Pancreas (tissue), 10 donors: ENCODE measurements around the gene BFSP2. TPM values are rescaled to one million over a fixed set of nuclear protein-coding genes. Genes with fewer than 3 reads are reported as not detected.

Source experiments
- ATAC-seq, 4 donors: fragments of 200-7000 bp; cut with Tn5 transposase; one replicate each; pipeline versions ENCODE4 v1.8.0 to v1.9.1; 2020; ENCODE audit warnings: mild to moderate bottlenecking in 4 of 4, moderate library complexity in 4 of 4
- DNase-seq, 6 donors: peaks; one replicate each; pipeline ENCODE4 v3.0.0-alpha.2; 2020
- FAIRE-seq: peaks from 2 replicates; lab custom pipeline; 2012; peaks lifted over from hg19 to GRCh38; lab: Jason Lieb, UNC
- H3K27ac ChIP-seq, 4 donors: fragments of 200-600 bp; sonication (generic); 1 replicate in 3 of 4; 2 replicates in 1 of 4; pipeline versions ENCODE4 v1.5.0 to v1.8.0; 2020
- H3K27me3 ChIP-seq, 4 donors: fragments of 200-600 bp; one replicate each; pipeline ENCODE4 v1.8.0; 2021
- H3K36me3 ChIP-seq, 3 donors: fragments of 200-600 bp; sonication (generic) in 1 of 3; one replicate each; pipeline versions ENCODE4 v1.5.0 to v1.8.0; 2020 to 2021
- H3K4me1 ChIP-seq, 3 donors: fragments of 200-600 bp; one replicate each; pipeline ENCODE4 v1.8.0; 2021
- H3K4me3 ChIP-seq, 4 donors: fragments of 200-600 bp; sonication (generic) in 2 of 4; one replicate each; pipeline versions ENCODE4 v1.5.0 to v1.8.0; 2020 to 2021
- H3K9me3 ChIP-seq, 4 donors: fragments of 200-600 bp; one replicate each; pipeline ENCODE4 v1.8.0; 2021
- WGBS, 2 donors: extraction: QIAGEN DNeasy Blood & Tissue Kit; methylation state at CpG; one replicate each; pipeline ENCODE4 v1.1.7; 2013; 5-methylcytosine and 5-hydroxymethylcytosine counted together
- intact Hi-C, 3 donors: fragments of 100-400 bp; cut with DNase I; formaldehyde crosslinking; loops; one replicate each; pipeline versions ENCODE4 v1.11.1 to v1.14.2; 2022
- polyA plus RNA-seq, 2 donors: library from polyadenylated mRNA; stranded (reverse); fragments of 200-250 nt; gene quantifications; one replicate each; pipeline ENCODE4 v1.2.3, GENCODE V29; 2013
- total RNA-seq, 6 donors: library from RNA; stranded (reverse); fragmentation: NEBNext Ultra II Directional in 4 of 6; extraction: Animal tissue kit (Norgen Biotek cat#: 25700) in 4 of 6; gene quantifications; one replicate each; pipeline versions ENCODE4 v1.2.1 to v1.2.4, GENCODE V29; 2021 to 2023
- TF ChIP-seq, protein P1 (sequence below), 4 donors: fragments of 200-600 bp; sonication (generic) in 3 of 4; IDR thresholded peaks; one replicate each; pipeline versions ENCODE4 v1.5.0 to v1.8.0; 2021; ENCODE audit warnings: antibody characterized with exemption in 4 of 4
- donor health status: healthy with polysubstance abuse.
- donor health status: DM: no; HTN: no; CAD: no; lungs with moderate emphysema.
- donor health status: DM: no; HTN: no; CAD: no.
- donor health status: control.
- donor health status: control.
- donor health status: Bipolar disorder and iron deficiency.
- donor health status: DM: yes; HTN: yes; CAD: no.
- donor health status: DM: no; HTN: no; CAD: no.
- donor health status: DM: no; HTN: no; CAD: no.
- donor health status: DM: yes; HTN: yes; CAD: no.

The BFSP2 gene
- total and polyA plus RNA-seq, 8 donors: not detected

GRCh38 chr3:133419151-133419909 is 19.5 kb downstream of the BFSP2 start:
- H3K9me3 ChIP-seq: no peaks in the 10 kb centered on the region
- H3K27ac ChIP-seq: no peak overlapping the region
- intact Hi-C loops: loop anchor here in 1 of 3 donors (10.0 kb wide), 1 partner anchor 375 kb away; no protein-coding TSS in a partner anchor
- H3K4me3 ChIP-seq: no peak overlapping the region
- FAIRE-seq (no peak), DNase-seq (no peak), ATAC-seq (no peak)
- no peaks in the 10 kb centered on the region for H3K4me1 ChIP-seq
- WGBS, 2 donors: 81 to 84% methylated on average over 15 of the region's 15 CpGs
- no peaks in the 10 kb centered on the region for H3K36me3 ChIP-seq
- no peaks in the 10 kb centered on the region for H3K27me3 ChIP-seq
- TF ChIP-seq, protein P1, sequence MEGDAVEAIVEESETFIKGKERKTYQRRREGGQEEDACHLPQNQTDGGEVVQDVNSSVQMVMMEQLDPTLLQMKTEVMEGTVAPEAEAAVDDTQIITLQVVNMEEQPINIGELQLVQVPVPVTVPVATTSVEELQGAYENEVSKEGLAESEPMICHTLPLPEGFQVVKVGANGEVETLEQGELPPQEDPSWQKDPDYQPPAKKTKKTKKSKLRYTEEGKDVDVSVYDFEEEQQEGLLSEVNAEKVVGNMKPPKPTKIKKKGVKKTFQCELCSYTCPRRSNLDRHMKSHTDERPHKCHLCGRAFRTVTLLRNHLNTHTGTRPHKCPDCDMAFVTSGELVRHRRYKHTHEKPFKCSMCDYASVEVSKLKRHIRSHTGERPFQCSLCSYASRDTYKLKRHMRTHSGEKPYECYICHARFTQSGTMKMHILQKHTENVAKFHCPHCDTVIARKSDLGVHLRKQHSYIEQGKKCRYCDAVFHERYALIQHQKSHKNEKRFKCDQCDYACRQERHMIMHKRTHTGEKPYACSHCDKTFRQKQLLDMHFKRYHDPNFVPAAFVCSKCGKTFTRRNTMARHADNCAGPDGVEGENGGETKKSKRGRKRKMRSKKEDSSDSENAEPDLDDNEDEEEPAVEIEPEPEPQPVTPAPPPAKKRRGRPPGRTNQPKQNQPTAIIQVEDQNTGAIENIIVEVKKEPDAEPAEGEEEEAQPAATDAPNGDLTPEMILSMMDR (IDR thresholded peaks at IDR 0.05): no peak

GRCh38 chr3:133424937-133425869 is 25.3 kb downstream of the BFSP2 start:
- no peaks in the 10 kb centered on the region for H3K9me3 ChIP-seq
- intact Hi-C loops: loop anchor here in 1 of 3 donors (10.0 kb wide), 1 partner anchor 690 kb away; no protein-coding TSS in a partner anchor
- TF ChIP-seq, protein P1 (IDR thresholded peaks at IDR 0.05): no peak
- no peak overlapping the region for H3K27ac ChIP-seq
- ATAC-seq (no peak), DNase-seq (no peak), FAIRE-seq (no peak)
- H3K27me3 ChIP-seq: no peaks in the 10 kb centered on the region
- no peaks in the 10 kb centered on the region for H3K36me3 ChIP-seq
- no peaks in the 10 kb centered on the region for H3K4me1 ChIP-seq
- no peak overlapping the region for H3K4me3 ChIP-seq
- 74 to 81% methylated on average over 9 of the region's 9 CpGs for WGBS, 2 donors

DNA sequence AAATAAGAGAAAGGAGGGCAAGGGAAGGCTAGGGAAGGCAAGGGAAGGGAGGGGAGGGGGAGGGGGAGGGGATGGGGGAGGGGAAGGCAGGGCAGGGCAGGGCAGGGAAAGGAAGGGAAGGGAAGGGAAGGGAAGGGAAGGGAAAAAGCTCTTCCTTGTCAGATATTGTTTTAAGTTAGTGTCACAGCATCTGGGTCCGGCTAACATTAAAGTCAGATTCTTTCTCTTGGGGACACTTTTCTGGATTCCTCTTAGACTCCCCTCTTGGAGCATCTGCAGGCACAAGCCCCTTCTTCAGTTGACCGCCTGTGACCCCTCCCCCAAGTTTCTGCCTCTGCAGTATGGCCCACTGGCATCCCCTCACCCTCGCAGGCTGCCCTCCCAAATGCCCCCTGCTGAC is 26.0 kb downstream of the BFSP2 start:
- no peaks in the 10 kb centered on the region for H3K4me1 ChIP-seq
- no peak for ATAC-seq
- DNase-seq: no peak
- no peaks in the 10 kb centered on the region for H3K9me3 ChIP-seq
- TF ChIP-seq, protein P1 (IDR thresholded peaks at IDR 0.05): no peak
- H3K36me3 ChIP-seq: no peaks in the 10 kb centered on the region
- FAIRE-seq: no peak
- WGBS, 2 donors: 62 to 68% methylated on average over 3 of the region's 3 CpGs
- H3K27ac ChIP-seq: no peak overlapping the region
- intact Hi-C loops: loop anchor here in 1 of 3 donors (10.0 kb wide), 1 partner anchor 691 kb away; no protein-coding TSS in a partner anchor
- no peaks in the 10 kb centered on the region for H3K27me3 ChIP-seq
- H3K4me3 ChIP-seq: no peak overlapping the region

- no peaks in the 10 kb centered on the region for H3K4me1 ChIP-seq
- no peak for DNase-seq
- WGBS, 2 donors: 68 to 76% methylated on average over 2 of the region's 2 CpGs
- no peaks in the 10 kb centered on the region for H3K9me3 ChIP-seq
- intact Hi-C loops: loop anchor here in 1 of 3 donors (10.0 kb wide), 1 partner anchor 692 kb away; no protein-coding TSS in a partner anchor
- TF ChIP-seq, protein P1 (IDR thresholded peaks at IDR 0.05): no peak
- ATAC-seq: no peak
- H3K27me3 ChIP-seq: no peaks in the 10 kb centered on the region
- FAIRE-seq: no peak
- no peaks in the 10 kb centered on the region for H3K36me3 ChIP-seq
- H3K27ac ChIP-seq: no peak overlapping the region
- no peak overlapping the region for H3K4me3 ChIP-seq
Measured at GRCh38 chr3:133426721-133427120, 26.9 kb downstream of the BFSP2 start.
